ENCODE results near the gene RPA3. TPM values are rescaled to one million over a fixed set of nuclear protein-coding genes. Genes with fewer than 3 reads are reported as not detected.

Gene RPA3
- total RNA-seq, 2 donors from 2014 or later, result 28.2 to 29.5 TPM

DNA sequence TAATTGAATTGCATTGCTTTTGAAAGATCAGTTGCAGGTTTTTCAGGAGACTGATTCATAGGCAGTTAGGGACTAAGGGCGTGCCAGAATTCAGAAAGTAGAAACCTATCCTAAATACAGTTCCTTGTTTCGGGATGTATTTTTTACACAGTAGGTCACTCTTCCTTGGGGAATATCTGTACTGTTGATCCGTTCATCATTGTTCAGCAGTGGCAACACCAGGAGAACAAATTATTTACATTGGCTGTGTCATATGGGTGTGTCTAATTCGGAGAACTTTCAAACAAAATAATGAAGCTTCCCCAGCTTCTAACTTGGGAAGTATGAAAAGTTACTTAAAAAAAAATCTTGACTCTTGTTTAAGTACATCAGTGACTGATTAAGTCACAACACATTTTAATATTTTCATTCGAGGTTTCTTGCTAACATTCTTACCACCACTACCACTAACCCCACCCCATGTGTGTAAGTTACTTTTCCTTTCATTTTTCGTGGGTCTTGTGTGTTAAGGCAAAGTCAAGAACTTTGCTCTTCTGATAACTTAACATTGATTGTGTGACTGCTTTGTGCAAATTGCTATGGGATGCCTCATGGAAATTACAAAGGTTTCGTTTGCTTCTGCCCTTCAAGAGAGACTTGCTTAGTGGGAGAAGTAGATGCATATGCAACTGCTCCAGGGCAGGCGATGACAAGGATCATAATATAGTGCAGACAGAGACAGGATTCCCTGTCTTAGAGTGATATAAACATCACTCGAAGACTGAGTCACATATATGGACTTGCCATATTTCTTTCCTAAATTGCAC, 43.8 kb upstream of the RPA3 start:
- no peaks in the 10 kb centered on the region for H3K36me3 ChIP-seq
- no peaks in the 10 kb centered on the region for H3K9me3 ChIP-seq
- TF ChIP-seq CTCF (IDR thresholded peaks at IDR 0.05), result peak in 1 of 4 experiments; percentile 4
- TF ChIP-seq POLR2AphosphoS5 (IDR thresholded peaks at IDR 0.05), result peak; percentile 27
- no peak for TF ChIP-seq POLR2A (IDR thresholded peaks at IDR 0.05)
- no peaks in the 10 kb centered on the region for H3K4me1 ChIP-seq (replicated peaks)
- WGBS, result 22% methylated on average over 9 of the region's 9 CpGs
- intact Hi-C loops (cut with DNase I), result loop anchor here (5.0 to 10.0 kb wide), 3 partner anchors 80 to 453 kb away; partner anchors contain the start of gene GLCCI1
- H3K27ac ChIP-seq, result peak overlapping the region; percentile 58 to 65
- DNase-seq (ENCODE audit: low spot score), result no peak
- no peaks in the 10 kb centered on the region for H3K27me3 ChIP-seq (replicated peaks; ENCODE audit: insufficient read depth)
- H3K4me3 ChIP-seq, result peak overlapping the region; percentile 10 to 25

DNA sequence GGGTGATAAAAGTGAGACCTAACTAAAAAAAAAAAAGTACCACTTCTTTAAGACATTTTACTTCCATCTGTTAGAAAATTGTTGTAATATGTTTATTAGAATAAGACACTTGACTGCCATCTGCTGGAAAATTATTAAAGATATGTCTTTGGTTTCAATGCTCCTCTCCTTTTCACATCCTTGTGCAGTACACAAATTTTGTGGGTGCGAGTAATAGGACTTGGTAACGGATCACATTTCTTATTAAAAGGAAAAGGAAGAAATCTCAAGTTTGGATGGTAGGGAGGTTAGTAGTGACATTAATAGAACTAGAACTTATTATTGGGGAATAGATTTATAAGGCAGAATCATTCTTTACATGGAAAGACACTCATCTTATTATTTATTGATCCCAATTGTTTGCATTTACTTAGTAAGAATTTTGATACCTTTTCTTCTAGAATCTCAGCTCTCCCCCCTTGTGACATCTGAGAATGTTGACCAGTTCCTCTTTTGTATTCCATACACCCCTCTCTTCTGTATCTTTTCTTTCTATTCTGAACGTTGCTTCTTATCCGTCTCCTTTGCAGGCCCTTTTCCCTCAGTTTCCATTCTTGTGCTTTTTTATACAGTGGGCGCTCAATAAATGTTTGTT, 43.0 kb upstream of the RPA3 start:
- peak overlapping the region; percentile 10 to 25 for H3K4me3 ChIP-seq
- intact Hi-C loops (cut with DNase I), result loop anchor here (5.0 to 10.0 kb wide), 3 partner anchors 79 to 453 kb away; partner anchors contain the start of gene GLCCI1
- no peaks in the 10 kb centered on the region for H3K9me3 ChIP-seq
- H3K27ac ChIP-seq, result peak overlapping the region; percentile 58 to 65
- no peaks in the 10 kb centered on the region for H3K4me1 ChIP-seq (replicated peaks)
- no peaks in the 10 kb centered on the region for H3K27me3 ChIP-seq (replicated peaks; ENCODE audit: insufficient read depth)
- 58% methylated on average over 5 of the region's 5 CpGs for WGBS
- no peak for DNase-seq (ENCODE audit: low spot score)
- TF ChIP-seq POLR2A (IDR thresholded peaks at IDR 0.05) (no peak), CTCF (IDR thresholded peaks at IDR 0.05) (peak in 3 of 4 experiments; percentile 57 to 64 (median 61))
- H3K36me3 ChIP-seq, result no peaks in the 10 kb centered on the region

DNA sequence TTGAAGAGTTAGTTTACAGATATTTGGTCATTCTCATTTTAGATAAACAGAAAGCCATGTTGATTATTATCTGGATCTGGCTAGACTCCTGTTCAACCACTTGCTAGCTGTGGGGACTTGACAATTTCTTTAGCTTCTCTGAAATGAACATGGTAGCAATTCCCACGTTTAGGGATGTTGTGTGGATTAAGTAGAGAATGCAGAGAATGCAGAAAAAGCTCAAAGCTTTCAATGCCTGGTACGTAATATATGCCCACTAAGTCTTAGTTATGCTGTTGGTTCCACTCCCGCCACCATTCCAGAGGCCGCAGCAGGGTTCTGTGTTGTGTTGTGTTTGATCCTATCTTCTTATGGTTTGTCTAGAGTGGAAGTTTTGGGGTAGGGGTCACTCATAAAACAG, 39.2 kb upstream of the RPA3 start:
- Histone ChIP-seq H3K4me1 (replicated peaks) (no peaks in the 10 kb centered on the region), H3K27ac (no peak overlapping the region), H3K4me3 (no peak overlapping the region), H3K36me3 (no peaks in the 10 kb centered on the region), H3K9me3 (no peaks in the 10 kb centered on the region), H3K27me3 (replicated peaks; ENCODE audit: insufficient read depth) (no peaks in the 10 kb centered on the region)
- TF ChIP-seq POLR2A (IDR thresholded peaks at IDR 0.05), result no peak
- TF ChIP-seq POLR2AphosphoS5 (IDR thresholded peaks at IDR 0.05), result no peak
- TF ChIP-seq CTCF (IDR thresholded peaks at IDR 0.05), result no peak
- WGBS, result 87% methylated on average over 4 of the region's 4 CpGs
- intact Hi-C loops (cut with DNase I), result no loop called here
- no peak for DNase-seq (ENCODE audit: low spot score)

DNA sequence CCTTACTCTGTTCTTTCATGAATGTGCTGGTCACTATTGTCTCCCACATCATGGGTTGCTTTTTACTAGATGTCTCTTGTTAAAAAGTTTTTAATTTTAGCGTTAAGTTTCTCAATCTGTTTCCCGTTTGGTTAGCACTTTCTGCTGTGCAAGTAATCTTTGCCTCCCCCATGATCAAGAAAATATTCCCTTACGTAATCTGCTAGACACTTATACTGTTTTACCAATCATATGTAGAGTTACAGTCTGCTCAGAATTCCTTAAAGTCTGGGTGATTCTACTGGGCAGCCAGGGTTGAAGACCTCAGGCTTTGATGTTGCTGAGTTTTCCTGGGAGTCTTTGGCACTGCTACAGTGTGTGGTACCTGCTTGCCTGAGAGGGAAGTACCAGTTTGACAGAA, 38.2 kb upstream of the RPA3 start:
- H3K27me3 ChIP-seq (replicated peaks; ENCODE audit: insufficient read depth), result no peaks in the 10 kb centered on the region
- no peak overlapping the region for H3K27ac ChIP-seq
- TF ChIP-seq POLR2AphosphoS5 (IDR thresholded peaks at IDR 0.05), result no peak
- TF ChIP-seq POLR2A (IDR thresholded peaks at IDR 0.05), result no peak
- no peak for TF ChIP-seq CTCF (IDR thresholded peaks at IDR 0.05)
- H3K36me3 ChIP-seq, result no peaks in the 10 kb centered on the region
- H3K4me1 ChIP-seq (replicated peaks), result no peaks in the 10 kb centered on the region
- intact Hi-C loops (cut with DNase I), result no loop called here
- WGBS, result 95% methylated on average over 3 of the region's 3 CpGs
- H3K4me3 ChIP-seq, result no peak overlapping the region
- no peaks in the 10 kb centered on the region for H3K9me3 ChIP-seq
- no peak for DNase-seq (ENCODE audit: low spot score)

All from prostate gland (tissue), 2 donors.